IMR-90 (cell line): ENCODE data around the gene PCP4. TPM values are rescaled to one million over a fixed set of nuclear protein-coding genes. Genes with fewer than 3 reads are reported as not detected.

Experiments
- ATAC-seq: fragments of 200-7000 bp; cut with Tn5 transposase; 2 replicates; pipeline ENCODE4 v1.9.1; 2020; ENCODE audit warnings: low read depth, mild to moderate bottlenecking, moderate library complexity
- BruUV-seq: library from RNA; stranded (reverse); fragments of 400-500 nt; replicated peaks from 2 replicates; lab custom pipeline; 2021; lab: Mats Ljungman, UMichigan
- CTCF ChIA-PET: fragments of 300-600 bp; formaldehyde crosslinking; extraction: SDS; loops from one replicate; lab custom pipeline; 2021; ENCODE audit warnings: antibody characterized with exemption; lab: Yijun Ruan, JAX
- POLR2A ChIA-PET: fragments of 300-600 bp; sonication (Branson Sonifier 250); formaldehyde crosslinking; loops from one replicate; lab custom pipeline; 2022; ENCODE audit warnings: antibody characterized with exemption; ENCODE audit not compliant: unreplicated experiment; lab: Charles Lee
- DNase-seq: peaks from one replicate; pipeline ENCODE4 v3.0.0; 2013
- H2AFZ ChIP-seq: replicated peaks from 2 replicates; pipeline ENCODE3; 2013; ENCODE audit warnings: low read length, mild to moderate bottlenecking; ENCODE audit not compliant: poor library complexity
- H2AK5ac ChIP-seq: 2 replicates; pipeline ENCODE4 v1.6.1; 2013; ENCODE audit warnings: low read depth, low read length, inconsistent platforms
- H2AK9ac ChIP-seq: replicated peaks from 2 replicates; pipeline ENCODE3; 2013; ENCODE audit warnings: mild to moderate bottlenecking, low read depth, low read length, moderate library complexity; ENCODE audit not compliant: poor library complexity
- H2BK120ac ChIP-seq: 2 replicates; pipeline ENCODE4 v1.6.1; 2013; ENCODE audit warnings: low read depth, low read length, inconsistent platforms
- H2BK15ac ChIP-seq: 3 replicates; pipeline ENCODE4 v1.6.1; 2013; ENCODE audit warnings: low read depth, low read length, inconsistent platforms
- H2BK20ac ChIP-seq: 2 replicates; pipeline ENCODE4 v1.6.1; 2013; ENCODE audit warnings: low read depth, mild to moderate bottlenecking, inconsistent platforms, low read length, moderate library complexity
- H2BK5ac ChIP-seq: 2 replicates; pipeline ENCODE4 v1.6.1; 2013; ENCODE audit warnings: mild to moderate bottlenecking, low read depth, low read length, inconsistent platforms; ENCODE audit not compliant: poor library complexity, severe bottlenecking
- H3K14ac ChIP-seq: replicated peaks from 2 replicates; pipeline ENCODE4 v1.6.1; 2013; ENCODE audit warnings: low read depth, low read length, inconsistent platforms
- H3K18ac ChIP-seq: 2 replicates; pipeline ENCODE4 v1.6.1; 2013; ENCODE audit warnings: low read depth, low read length, control low read depth
- H3K23ac ChIP-seq: 2 replicates; pipeline ENCODE4 v1.6.1; 2013; ENCODE audit warnings: low read depth, low read length, inconsistent platforms
- H3K27ac ChIP-seq: 2 replicates; pipeline ENCODE4 v1.5.1; 2013; ENCODE audit warnings: mild to moderate bottlenecking, control low read depth, low read length; ENCODE audit not compliant: insufficient read depth
- H3K27me3 ChIP-seq: 2 replicates; pipeline ENCODE4 v1.6.1; 2013; ENCODE audit warnings: low read length; ENCODE audit not compliant: control insufficient read depth, insufficient read depth
- H3K36me3 ChIP-seq: 2 replicates; pipeline ENCODE4 v1.6.1; 2013; ENCODE audit warnings: low read length, mixed read lengths; ENCODE audit not compliant: control insufficient read depth, insufficient read depth
- H3K4ac ChIP-seq: 2 replicates; pipeline ENCODE4 v1.6.1; 2013; ENCODE audit warnings: low read depth, low read length, inconsistent platforms
- H3K4me1 ChIP-seq: 2 replicates; pipeline ENCODE4 v1.6.1; 2013; ENCODE audit warnings: low read length, mixed read lengths; ENCODE audit not compliant: control insufficient read depth, insufficient read depth
- H3K4me2 ChIP-seq: 2 replicates; pipeline ENCODE4 v1.6.1; 2013; ENCODE audit warnings: low read depth, mild to moderate bottlenecking, control low read depth, low read length, moderate library complexity
- H3K4me3 ChIP-seq: 2 replicates; pipeline ENCODE4 v1.5.1; 2013; ENCODE audit warnings: low read depth, mild to moderate bottlenecking, control low read depth, low read length, moderate library complexity; ENCODE audit not compliant: insufficient read depth
- H3K56ac ChIP-seq: 2 replicates; pipeline ENCODE4 v1.6.1; 2013; ENCODE audit warnings: low read length, inconsistent platforms; ENCODE audit not compliant: insufficient read depth; ENCODE audit errors: extremely low read depth
- H3K79me1 ChIP-seq, 2 experiments: 2 replicates each; pipeline ENCODE4 v1.6.1; 2013; ENCODE audit warnings: low read length in 2 of 2, inconsistent platforms in 1 of 2, low read depth in 1 of 2
- H3K9ac ChIP-seq: 2 replicates; pipeline ENCODE4 v1.6.1; 2013; ENCODE audit warnings: low read depth, low read length, control low read depth
- H3K9me1 ChIP-seq: 2 replicates; pipeline ENCODE4 v1.6.1; 2013; ENCODE audit warnings: low read length, inconsistent platforms; ENCODE audit not compliant: insufficient read depth
- H3K9me3 ChIP-seq: 2 replicates; pipeline ENCODE4 v1.6.1; 2013; ENCODE audit warnings: low read length; ENCODE audit not compliant: control insufficient read depth, insufficient read depth
- H4K20me1 ChIP-seq: 2 replicates; pipeline ENCODE4 v1.6.1; 2013; ENCODE audit warnings: low read length, inconsistent platforms; ENCODE audit not compliant: insufficient read depth
- H4K5ac ChIP-seq: 2 replicates; pipeline ENCODE4 v1.6.1; 2013; ENCODE audit warnings: mild to moderate bottlenecking, low read depth, low read length, control low read depth
- H4K8ac ChIP-seq, 2 experiments: 2 replicates each; pipeline ENCODE4 v1.6.1; 2013; ENCODE audit warnings: low read depth in 2 of 2, low read length in 2 of 2, control low read depth in 1 of 2, inconsistent platforms in 1 of 2
- H4K91ac ChIP-seq: 2 replicates; pipeline ENCODE4 v1.6.1; 2013; ENCODE audit warnings: low read depth, low read length, inconsistent platforms; ENCODE audit not compliant: insufficient read depth
- BHLHE40 ChIP-seq: fragments of 150-350 bp; IDR thresholded peaks from 2 replicates; pipeline ENCODE4 v1.6.1; 2016; ENCODE audit warnings: mild to moderate bottlenecking, low read depth, low read length
- CEBPB ChIP-seq: IDR thresholded peaks from 2 replicates; pipeline ENCODE4 v1.6.1; 2012; ENCODE audit warnings: low read depth, low read length, improper control_type of control experiment
- ELK1 ChIP-seq: fragments of 150-350 bp; IDR thresholded peaks from 2 replicates; pipeline ENCODE4 v1.6.1; 2016; ENCODE audit warnings: low read depth, mild to moderate bottlenecking, low read length, moderate library complexity, borderline replicate concordance
- MAZ ChIP-seq: IDR thresholded peaks from 2 replicates; pipeline ENCODE4 v1.6.1; 2012; ENCODE audit warnings: low read depth, mild to moderate bottlenecking, low read length, improper control_type of control experiment, moderate library complexity, borderline replicate concordance
- MXI1 ChIP-seq: IDR thresholded peaks from 2 replicates; pipeline ENCODE4 v1.6.1; 2012; ENCODE audit warnings: low read depth, mild to moderate bottlenecking, low read length, moderate library complexity, borderline replicate concordance
- NFE2L2 ChIP-seq: fragments of 150-350 bp; IDR thresholded peaks from 2 replicates; pipeline ENCODE4 v1.6.1; 2016; ENCODE audit warnings: low read depth, mild to moderate bottlenecking, low read length
- POLR2A ChIP-seq: IDR thresholded peaks from 2 replicates; pipeline ENCODE4 v1.6.1; 2012; ENCODE audit warnings: mild to moderate bottlenecking, low read depth, low read length
- RFX5 ChIP-seq: IDR thresholded peaks from 2 replicates; pipeline ENCODE4 v1.8.0; 2012; ENCODE audit warnings: low read depth, mild to moderate bottlenecking, low read length, moderate library complexity
- SMC3 ChIP-seq: fragments of 150-350 bp; IDR thresholded peaks from 2 replicates; pipeline ENCODE4 v1.6.1; 2016; ENCODE audit warnings: low read depth, mild to moderate bottlenecking, antibody characterized with exemption, low read length, moderate library complexity
- USF2 ChIP-seq: fragments of 150-350 bp; IDR thresholded peaks from 2 replicates; pipeline ENCODE4 v1.6.1; 2017; ENCODE audit warnings: mild to moderate bottlenecking, antibody characterized with exemption, low read length, low read depth
- WGBS, 2 experiments: methylation state at CpG; one replicate each; pipeline versions ENCODE4 v1.1.5 to v1.1.7; 2013; ENCODE audit warnings: missing lambda C conversion rate in 2 of 2; ENCODE audit not compliant: insufficient read length in 1 of 2; ENCODE audit errors: extremely low coverage in 2 of 2; 5-methylcytosine and 5-hydroxymethylcytosine counted together
- dilution Hi-C: fragments of 300-500 bp; cut with HindIII; formaldehyde crosslinking; loops from one replicate; pipeline ENCODE4 v1.14.3; 2018; ENCODE audit warnings: low sequenced_read_pairs; ENCODE audit not compliant: unreplicated experiment
- in situ Hi-C: fragments of 300-500 bp; cut with MboI; formaldehyde crosslinking; loops from 3 replicates; pipeline ENCODE4 v1.14.3; 2019; ENCODE audit warnings: low sequenced_read_pairs, inconsistent platforms, mixed read lengths
- intact Hi-C: fragments of 100-400 bp; cut with micrococcal nuclease; formaldehyde crosslinking; loops from 2 replicates; pipeline ENCODE4 v1.10.0; 2022
- polyA plus RNA-seq, 3 experiments: library from polyadenylated mRNA; depleted of rRNA; stranded (reverse); fragments of >200 nt; gene quantifications; 2 replicates each; pipeline ENCODE4 v1.2.3, GENCODE V29; 2012; ENCODE audit warnings: low replicate concordance in 1 of 3
- total RNA-seq: library from RNA; depleted of rRNA; stranded (reverse); fragments of >200 nt; gene quantifications from 2 replicates; pipeline ENCODE4 v1.2.3, GENCODE V29; 2012

Gene PCP4
- total and polyA plus RNA-seq, 2 of the 4 experiments (the other 2 are of a cell fraction), result not detected

DNA sequence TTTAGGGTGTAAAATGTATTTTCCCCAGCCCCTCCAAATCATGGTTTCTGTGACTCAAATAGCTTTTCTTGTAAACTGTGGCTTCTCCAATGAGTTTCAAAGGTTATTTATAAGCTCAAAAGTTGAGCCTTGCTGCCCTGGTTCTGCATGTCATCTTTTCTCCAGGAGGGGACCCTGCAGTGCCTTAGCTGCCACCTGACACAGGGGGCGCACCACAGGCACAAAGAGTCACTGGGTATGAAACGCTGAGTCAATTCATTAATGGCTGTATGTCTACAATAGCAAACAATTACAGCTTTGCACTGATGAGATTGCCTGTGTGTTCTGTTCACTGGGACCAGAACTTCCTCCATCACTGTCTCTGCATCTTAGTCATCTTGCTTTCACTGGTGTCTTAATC is 100.8 kb downstream of the PCP4 start:
- Histone ChIP-seq H4K5ac (no peak overlapping the region), H3K79me1 (no peaks in the 10 kb centered on the region), H2BK15ac (no peak overlapping the region), H3K27ac (no peak overlapping the region), H2BK120ac (no peak overlapping the region), H2BK5ac (no peak overlapping the region), H4K91ac (no peak overlapping the region), H3K4me2 (no peak overlapping the region), H2BK20ac (no peak overlapping the region), H3K18ac (no peak overlapping the region), H3K9me3 (peaks cover 24% of the 10 kb centered on the region), H3K9ac (no peak overlapping the region), H4K8ac (no peak overlapping the region), H3K4ac (no peak overlapping the region), H4K20me1 (no peaks in the 10 kb centered on the region), H3K4me3 (no peak overlapping the region), H2AK9ac (no peak overlapping the region), H2AFZ (no peak overlapping the region), H3K4me1 (no peaks in the 10 kb centered on the region), H3K23ac (no peak overlapping the region), H3K36me3 (no peaks in the 10 kb centered on the region), H3K56ac (no peak overlapping the region), H3K9me1 (no peaks in the 10 kb centered on the region), H3K27me3 (no peaks in the 10 kb centered on the region), H3K14ac (no peak overlapping the region), H2AK5ac (no peak overlapping the region)
- WGBS, 2 experiments, result 14% methylated on average over 1 of the region's 2 CpGs; no CpG with 5 or more reads in 1 of the 2 experiments
- ATAC-seq (no peak), DNase-seq (no peak)
- no peak for TF ChIP-seq BHLHE40
- no peak for TF ChIP-seq ELK1
- no peak for TF ChIP-seq CEBPB
- TF ChIP-seq POLR2A, result no peak
- TF ChIP-seq SMC3, result no peak
- TF ChIP-seq NFE2L2, result no peak
- no peak for TF ChIP-seq USF2
- no peak for TF ChIP-seq MAZ
- no peak for TF ChIP-seq RFX5
- TF ChIP-seq MXI1, result no peak
- in situ Hi-C loops (loop anchor here (25.0 kb wide), 1 partner anchor 119 kb away; no protein-coding TSS in a partner anchor), intact Hi-C loops (no loop called here), dilution Hi-C loops (no loop called here)
- CTCF ChIA-PET, result no interaction called here
- POLR2A ChIA-PET, result no interaction called here
- BruUV-seq, result no TSS peak
